HG02870 (cell line): ENCODE measurements around the gene NENF.

Source experiments
- ATAC-seq: cut with Tn5 transposase; IDR thresholded peaks from one replicate; pipeline ENCODE4 v1.9.1; 2021; ENCODE audit warnings: mild to moderate bottlenecking, moderate library complexity; ENCODE audit not compliant: unreplicated experiment

NENF gene

DNA sequence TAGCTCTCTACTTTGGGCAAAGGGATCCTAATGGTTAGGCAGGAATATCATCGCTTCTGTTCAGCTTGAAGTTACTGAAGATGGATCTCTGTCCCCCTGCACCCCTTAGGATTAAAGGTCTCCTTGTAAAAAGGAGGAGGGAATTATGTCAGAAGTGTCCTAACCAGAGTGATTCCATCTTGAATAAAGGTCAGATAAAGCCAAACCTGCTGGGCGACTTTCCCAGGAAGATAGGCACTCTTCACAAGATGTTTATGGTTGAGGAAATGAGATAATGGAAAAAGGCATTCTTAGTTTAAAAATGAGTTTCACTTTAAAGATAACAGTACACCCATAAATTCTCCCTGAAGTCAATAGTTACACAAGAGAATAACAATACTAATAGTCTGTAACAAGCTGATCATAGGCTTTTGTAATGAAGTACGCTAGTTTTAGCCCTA, 1.7 kb upstream of the NENF start:
- no peak for ATAC-seq

DNA sequence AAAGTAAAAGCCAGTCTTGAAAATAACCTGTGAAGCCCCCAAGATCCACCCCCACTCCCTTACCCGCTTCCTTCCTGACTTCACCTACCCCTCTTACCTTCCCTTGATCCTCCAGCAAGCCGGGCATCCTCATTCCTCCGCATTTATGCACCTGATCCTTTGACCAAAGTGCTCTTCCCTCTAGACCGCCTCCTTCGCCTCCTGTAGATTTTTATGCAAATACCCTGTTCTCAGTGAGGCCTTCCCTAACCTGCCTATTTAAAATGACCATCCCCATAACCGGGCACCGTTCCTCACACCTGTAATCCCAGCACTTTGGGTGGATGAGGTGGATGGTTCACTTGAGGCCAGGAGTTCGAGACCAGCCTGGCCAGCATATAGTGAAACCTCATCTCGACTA, 1.1 kb upstream of the NENF start:
- no peak for ATAC-seq

DNA sequence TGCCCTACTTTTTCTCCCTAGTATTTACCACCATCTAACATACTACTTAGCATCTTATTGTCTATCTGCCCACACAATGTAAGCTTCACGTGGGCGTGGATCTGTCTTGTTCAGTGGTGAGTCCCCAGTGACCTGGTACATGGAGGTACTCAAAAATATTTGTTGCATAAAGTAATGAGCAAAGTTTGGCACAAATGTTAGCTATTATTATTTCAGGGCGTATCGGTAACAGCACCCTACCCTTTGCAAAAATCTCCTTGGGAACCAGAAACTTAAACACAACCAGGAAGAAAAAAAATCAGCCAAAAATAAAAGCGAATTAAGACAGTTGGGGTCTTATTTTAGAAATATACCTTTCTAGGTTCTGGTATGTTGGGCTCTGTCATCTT, 454 bp upstream of the NENF start:
- ATAC-seq: no peak

GRCh38 chr1:212433577-212434462, 1.1 kb downstream of the NENF start:
- no peak for ATAC-seq

DNA sequence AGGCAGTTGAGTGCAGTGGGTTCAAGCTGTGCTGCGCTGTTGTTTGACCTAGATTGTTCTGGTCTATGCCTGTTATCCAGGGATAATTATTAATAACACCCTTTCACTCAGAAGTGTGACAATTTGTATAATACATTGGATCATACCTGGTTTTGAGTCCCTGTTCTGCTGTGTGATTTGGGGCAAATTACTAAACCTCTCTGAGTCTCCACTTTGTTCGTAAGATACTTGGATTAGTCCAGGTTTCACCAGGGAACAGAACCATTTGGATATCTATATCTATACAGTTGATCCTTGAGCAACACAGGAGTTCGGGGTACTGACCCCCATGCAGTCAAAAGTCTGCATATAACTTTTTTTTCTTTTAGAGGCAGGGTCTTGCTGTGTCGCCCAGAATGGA, 2.3 kb downstream of the NENF start:
- ATAC-seq: no peak

DNA sequence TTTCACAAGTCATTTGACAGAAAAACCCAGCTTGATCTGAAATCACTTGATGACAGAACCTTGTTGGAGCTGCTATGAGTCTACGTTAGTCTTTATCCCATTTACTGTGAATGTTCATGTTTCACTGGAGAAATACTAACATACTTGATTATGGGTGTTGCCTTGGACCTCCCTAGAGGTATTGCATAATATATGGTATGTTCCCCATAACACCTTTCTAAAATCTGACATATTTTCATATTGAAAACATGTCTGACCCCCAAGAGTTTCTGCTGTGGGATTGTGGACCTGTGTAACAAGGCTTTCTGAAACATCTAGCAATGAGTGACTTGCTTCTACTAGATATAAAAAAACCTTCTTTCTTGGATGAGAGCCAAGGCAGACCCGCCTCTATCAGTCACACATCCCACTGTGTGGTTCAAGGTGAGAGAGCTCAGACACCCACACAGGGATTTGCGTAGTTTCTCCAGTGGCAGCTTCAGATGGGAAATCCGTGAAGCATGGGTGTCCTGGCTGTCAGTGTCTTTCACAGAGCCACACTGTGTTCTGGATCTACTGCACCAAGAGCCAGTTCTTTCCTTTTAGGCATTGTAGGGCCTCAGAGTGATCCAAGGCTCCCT, 4.6 kb downstream of the NENF start:
- ATAC-seq: no peak

DNA sequence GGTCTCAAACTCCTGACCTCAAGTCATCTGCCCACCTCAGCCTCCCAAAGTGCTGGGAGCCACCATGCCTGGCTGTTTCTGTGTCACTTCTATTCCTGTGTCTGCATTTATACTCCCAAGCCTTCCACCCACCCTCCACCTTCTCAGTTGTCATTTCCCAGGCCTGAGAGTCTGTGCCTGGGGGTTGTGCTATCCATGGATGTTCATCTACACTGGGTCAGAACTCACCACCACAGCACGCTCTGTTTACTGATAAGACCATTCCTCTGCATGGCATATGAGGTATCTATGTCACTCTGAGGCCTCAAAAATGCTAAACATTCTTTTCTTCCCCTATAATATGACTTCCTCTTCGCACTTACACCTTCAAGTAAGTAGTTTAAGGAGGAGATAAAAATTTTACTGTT, 6.1 kb downstream of the NENF start:
- ATAC-seq: no peak

- no peak for ATAC-seq
Measured at GRCh38 chr1:212440419-212440818, 7.7 kb downstream of the NENF start.

DNA sequence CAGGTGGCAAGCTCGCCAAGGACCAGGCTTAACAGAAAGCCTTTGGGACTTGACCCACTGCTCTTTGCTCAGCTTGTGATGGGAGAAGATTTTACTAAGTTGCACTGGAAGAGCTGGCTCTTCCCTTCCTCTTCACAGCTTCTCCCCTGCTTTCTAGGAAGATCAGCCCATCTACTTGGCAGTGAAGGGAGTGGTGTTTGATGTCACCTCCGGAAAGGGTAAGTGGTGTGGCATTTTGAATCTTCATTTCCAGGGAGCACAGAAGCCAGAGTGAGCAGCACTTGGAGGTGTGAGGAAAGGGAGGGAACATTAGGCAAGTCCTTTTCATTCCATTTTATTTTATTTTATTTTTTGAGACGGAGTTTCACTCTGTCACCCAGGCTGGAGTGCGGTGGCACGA, 9.7 kb downstream of the NENF start:
- no peak for ATAC-seq

DNA sequence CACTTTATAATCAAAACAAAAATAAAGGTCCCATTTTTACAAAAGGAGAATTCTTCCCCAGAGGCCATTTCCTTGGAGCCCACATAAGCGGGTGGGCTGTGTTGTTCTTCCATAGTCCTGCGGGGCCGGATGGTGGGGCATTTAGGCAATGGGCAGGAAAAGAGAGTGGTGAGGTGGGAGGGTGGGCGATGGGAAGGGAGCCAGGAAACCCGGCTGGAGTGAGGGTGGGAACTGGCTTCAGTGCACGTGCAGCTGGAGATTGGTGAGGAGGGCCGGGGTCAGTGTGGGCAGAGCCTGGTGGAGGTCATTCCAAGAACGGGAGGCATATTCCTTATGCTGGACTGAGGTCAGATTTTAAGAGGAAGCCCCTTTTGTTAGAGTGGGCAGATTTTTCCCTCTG, 13.6 kb downstream of the NENF start:
- ATAC-seq: no peak

GRCh38 chr1:212447478-212447877, 14.8 kb downstream of the NENF start:
- no peak for ATAC-seq

GRCh38 chr1:212450331-212450881, 17.7 kb downstream of the NENF start:
- no peak for ATAC-seq

- ATAC-seq: no peak
Measured at GRCh38 chr1:212451416-212452322, 18.9 kb downstream of the NENF start.

DNA sequence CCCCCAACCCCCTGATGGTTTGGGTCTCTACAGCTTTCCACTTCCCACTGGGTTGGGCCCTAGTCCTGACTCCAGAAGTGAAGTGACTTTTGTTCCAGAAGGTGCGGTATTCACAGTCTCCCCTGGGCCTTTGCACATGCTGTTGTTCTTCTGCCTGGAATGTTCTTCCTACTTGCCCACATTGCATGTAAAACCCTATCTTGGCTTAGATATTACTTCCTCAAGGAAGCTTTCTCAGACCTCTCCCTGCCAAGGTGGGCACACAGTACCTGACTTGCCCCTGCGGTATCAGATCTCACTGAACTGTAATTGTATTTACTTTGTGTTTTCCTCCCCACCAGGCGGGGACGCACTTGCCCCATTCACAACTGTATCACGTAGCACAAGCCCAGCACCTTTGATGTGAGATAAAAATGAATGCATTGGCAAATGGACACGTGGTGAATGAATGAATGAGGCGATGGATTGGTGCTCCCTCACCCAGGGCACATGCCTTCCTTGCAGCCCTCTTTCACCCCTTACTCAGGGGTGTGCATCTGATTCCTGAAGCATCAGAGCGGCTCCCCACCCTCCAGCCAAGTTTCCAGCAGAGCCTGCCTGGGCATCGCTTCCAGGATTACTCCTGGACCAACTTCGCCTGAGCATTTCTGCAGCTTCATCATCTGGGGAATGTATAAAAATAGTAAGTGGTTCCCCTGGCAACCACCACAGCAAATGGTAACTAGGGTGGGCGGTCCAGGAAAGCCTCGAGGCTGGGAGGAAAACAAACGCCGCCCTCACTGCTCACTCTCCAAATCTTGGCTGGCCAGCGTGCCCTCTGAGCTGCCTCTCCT, 19.8 kb downstream of the NENF start:
- ATAC-seq: no peak

GRCh38 chr1:212453156-212453857, 20.6 kb downstream of the NENF start:
- ATAC-seq: no peak

DNA sequence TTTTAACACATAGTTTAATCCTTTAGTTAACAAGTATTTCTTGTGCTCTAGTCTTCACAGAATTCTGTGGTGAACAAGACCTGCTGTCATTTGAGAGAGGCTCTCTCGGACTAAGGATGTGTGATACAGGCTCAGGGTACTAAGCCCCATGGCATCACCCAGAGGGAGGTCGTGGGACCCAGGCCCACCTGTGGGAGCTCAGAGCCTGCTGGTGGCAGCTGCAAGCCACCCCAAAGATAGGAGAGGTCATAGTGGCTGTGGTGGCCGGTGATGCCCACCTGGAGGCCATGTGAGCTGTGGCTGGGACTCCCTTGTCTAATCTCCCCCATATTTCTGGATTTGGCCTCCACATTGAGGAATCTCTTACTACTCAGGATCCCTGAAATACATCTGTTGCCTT, 22.0 kb downstream of the NENF start:
- no peak for ATAC-seq

DNA sequence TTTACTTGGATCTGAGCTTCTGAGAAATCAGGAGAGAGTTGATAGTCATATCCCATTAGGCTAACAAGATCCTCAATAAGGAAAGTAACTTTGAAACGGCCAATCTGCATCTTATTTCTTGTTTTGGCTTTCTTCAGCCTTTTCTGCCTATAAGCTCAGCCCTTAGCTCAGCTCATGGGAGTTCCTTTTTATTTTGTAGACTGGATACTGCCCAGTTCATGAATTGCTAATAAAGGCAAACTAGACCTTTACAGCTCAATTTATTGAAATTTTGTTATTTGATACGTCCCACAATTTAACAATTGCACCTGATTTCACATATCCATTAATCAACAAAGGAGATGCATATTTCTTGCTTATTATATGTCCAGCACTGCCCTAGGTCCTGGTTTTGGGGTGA, 22.7 kb downstream of the NENF start:
- no peak for ATAC-seq

DNA sequence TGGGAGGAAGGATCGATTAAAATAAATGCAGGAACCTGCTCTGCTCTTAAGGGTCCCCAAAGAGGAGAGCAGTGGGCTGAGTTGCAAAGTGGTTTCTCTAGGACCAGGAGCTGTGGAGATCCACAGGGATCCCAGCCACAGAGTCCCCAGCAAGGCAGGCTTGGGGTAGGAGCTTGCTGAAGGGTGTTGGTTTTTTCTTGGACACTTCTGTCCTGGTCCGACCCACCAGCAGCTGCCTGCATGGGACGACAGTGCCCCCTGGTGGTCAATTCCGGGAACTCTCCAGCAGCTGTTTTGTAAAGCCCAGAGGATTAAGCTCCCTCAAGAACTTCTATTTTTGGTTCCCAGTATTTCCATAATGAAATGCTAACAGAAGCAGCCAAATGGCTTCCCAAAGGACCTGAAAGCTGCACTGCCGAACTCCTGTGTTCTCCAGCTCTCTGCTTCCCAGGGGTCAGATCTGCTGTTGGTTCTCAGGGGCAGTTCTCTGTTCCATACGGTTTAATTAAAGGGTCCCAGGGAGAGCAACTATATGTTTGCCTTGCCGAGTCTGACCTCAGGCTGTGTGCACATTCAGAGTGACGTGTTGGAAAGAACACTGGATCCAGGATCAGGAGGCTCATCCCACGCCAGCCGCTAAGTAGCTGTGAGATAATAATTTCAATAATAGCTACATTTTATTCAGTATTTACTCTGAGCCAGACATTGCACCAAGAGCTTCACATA, 23.2 kb downstream of the NENF start:
- ATAC-seq: no peak

- ATAC-seq: no peak
Measured at GRCh38 chr1:212457740-212458338, 25.1 kb downstream of the NENF start.
